ENCODE results near the gene KCNIP2. TPM values are rescaled to one million over a fixed set of nuclear protein-coding genes. Genes with fewer than 3 reads are reported as not detected.

KCNIP2 gene
- total RNA-seq, 1 donor from 2014 or later: 30.0 TPM

GRCh38 chr10:101839002-101839401 is 4.6 kb downstream of the KCNIP2 start:
- TF ChIP-seq CTCF (IDR thresholded peaks at IDR 0.05; ENCODE audit: partially characterized antibody, unreplicated experiment): no peak
- Mint-ChIP-seq H3K36me3 (ENCODE audit: unreplicated experiment) (no peaks in the 10 kb centered on the region), H3K27me3 (ENCODE audit: unreplicated experiment) (peaks cover 17% of the 10 kb centered on the region), H3K9me3 (ENCODE audit: unreplicated experiment) (peaks cover 17% of the 10 kb centered on the region), H3K4me3 (ENCODE audit: unreplicated experiment) (peak overlapping the region; percentile 88), H3K27ac (ENCODE audit: unreplicated experiment) (peak overlapping the region; percentile 6), H3K4me1 (ENCODE audit: low read depth, unreplicated experiment) (peaks cover 62% of the 10 kb centered on the region)
- DNase-seq: no peak

- peaks cover 17% of the 10 kb centered on the region for H3K9me3 Mint-ChIP-seq (ENCODE audit: unreplicated experiment)
- TF ChIP-seq CTCF (IDR thresholded peaks at IDR 0.05; ENCODE audit: partially characterized antibody, unreplicated experiment): no peak
- H3K36me3 Mint-ChIP-seq (ENCODE audit: unreplicated experiment): no peaks in the 10 kb centered on the region
- H3K4me3 Mint-ChIP-seq (ENCODE audit: unreplicated experiment): peak overlapping the region; percentile 88
- peaks cover 66% of the 10 kb centered on the region for H3K4me1 Mint-ChIP-seq (ENCODE audit: low read depth, unreplicated experiment)
- peaks cover 16% of the 10 kb centered on the region for H3K27me3 Mint-ChIP-seq (ENCODE audit: unreplicated experiment)
- peak overlapping the region; percentile 79 for H3K27ac Mint-ChIP-seq (ENCODE audit: unreplicated experiment)
- no peak for DNase-seq
These were observed 5.1 kb downstream of the KCNIP2 start for GRCh38 chr10:101838416-101838970.

GRCh38 chr10:101837748-101838147 is 5.9 kb downstream of the KCNIP2 start:
- Mint-ChIP-seq H3K4me3 (ENCODE audit: unreplicated experiment) (peak overlapping the region; percentile 88), H3K4me1 (ENCODE audit: low read depth, unreplicated experiment) (peaks cover 64% of the 10 kb centered on the region)

GRCh38 chr10:101835362-101835761 is 8.2 kb downstream of the KCNIP2 start:
- H3K4me1 Mint-ChIP-seq (ENCODE audit: low read depth, unreplicated experiment): peaks cover 55% of the 10 kb centered on the region
- H3K27me3 Mint-ChIP-seq (ENCODE audit: unreplicated experiment): peaks cover 10% of the 10 kb centered on the region
- DNase-seq: peak; percentile 56
- TF ChIP-seq CTCF (IDR thresholded peaks at IDR 0.05; ENCODE audit: partially characterized antibody, unreplicated experiment): no peak
- no peaks in the 10 kb centered on the region for H3K36me3 Mint-ChIP-seq (ENCODE audit: unreplicated experiment)
- peaks cover 7% of the 10 kb centered on the region for H3K9me3 Mint-ChIP-seq (ENCODE audit: unreplicated experiment)
- H3K4me3 Mint-ChIP-seq (ENCODE audit: unreplicated experiment): peak overlapping the region; percentile 32
- peak overlapping the region; percentile 75 for H3K27ac Mint-ChIP-seq (ENCODE audit: unreplicated experiment)

More at GRCh38 chr10:101837748-101838147, 5.9 kb downstream of the KCNIP2 start:
- no peak for TF ChIP-seq CTCF (IDR thresholded peaks at IDR 0.05; ENCODE audit: partially characterized antibody, unreplicated experiment)
- peaks cover 13% of the 10 kb centered on the region for H3K9me3 Mint-ChIP-seq (ENCODE audit: unreplicated experiment)
- no peaks in the 10 kb centered on the region for H3K36me3 Mint-ChIP-seq (ENCODE audit: unreplicated experiment)
- DNase-seq: no peak
- peaks cover 11% of the 10 kb centered on the region for H3K27me3 Mint-ChIP-seq (ENCODE audit: unreplicated experiment)
- H3K27ac Mint-ChIP-seq (ENCODE audit: unreplicated experiment): no peak overlapping the region

GRCh38 chr10:101834341-101834740 is 9.3 kb downstream of the KCNIP2 start:
- no peak for TF ChIP-seq CTCF (IDR thresholded peaks at IDR 0.05; ENCODE audit: partially characterized antibody, unreplicated experiment)
- Mint-ChIP-seq H3K27ac (ENCODE audit: unreplicated experiment) (no peak overlapping the region), H3K36me3 (ENCODE audit: unreplicated experiment) (no peaks in the 10 kb centered on the region), H3K4me3 (ENCODE audit: unreplicated experiment) (no peak overlapping the region), H3K9me3 (ENCODE audit: unreplicated experiment) (peaks cover 10% of the 10 kb centered on the region), H3K4me1 (ENCODE audit: low read depth, unreplicated experiment) (peaks cover 55% of the 10 kb centered on the region), H3K27me3 (ENCODE audit: unreplicated experiment) (peaks cover 12% of the 10 kb centered on the region)
- no peak for DNase-seq
